GM03348 (cell line): ENCODE data around the gene NBR1.
"Not testable (repeated sequence)": the region's sequence is repeated elsewhere in the genome, so short reads cannot be mapped to it uniquely, and the experiment has no call there.

Experiments used
- DNase-seq: peaks from one replicate; pipeline ENCODE4 v3.0.0; 2012; ENCODE audit warnings: low spot score

Gene NBR1

DNA sequence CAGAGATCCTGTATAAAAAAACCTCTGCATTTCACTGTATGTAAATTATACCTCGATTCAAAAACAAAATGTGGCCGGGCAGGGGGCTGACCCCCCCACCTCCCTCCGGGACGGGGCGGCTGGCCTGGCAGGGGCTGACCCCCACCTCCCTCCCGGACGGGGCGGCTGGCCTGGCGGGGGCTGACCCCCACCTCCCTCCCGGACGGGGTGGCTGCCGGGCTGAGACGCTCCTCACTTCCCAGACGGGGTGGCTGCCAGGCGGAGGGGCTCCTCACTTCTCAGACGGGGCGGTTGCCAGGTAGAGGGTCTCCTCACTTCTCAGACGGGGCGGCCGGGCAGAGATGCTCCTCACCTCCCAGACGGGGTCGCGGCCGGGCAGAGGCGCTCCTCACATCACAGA lies 11.8 kb upstream of the NBR1 start:
- DNase-seq, result not testable (repeated sequence)

DNA sequence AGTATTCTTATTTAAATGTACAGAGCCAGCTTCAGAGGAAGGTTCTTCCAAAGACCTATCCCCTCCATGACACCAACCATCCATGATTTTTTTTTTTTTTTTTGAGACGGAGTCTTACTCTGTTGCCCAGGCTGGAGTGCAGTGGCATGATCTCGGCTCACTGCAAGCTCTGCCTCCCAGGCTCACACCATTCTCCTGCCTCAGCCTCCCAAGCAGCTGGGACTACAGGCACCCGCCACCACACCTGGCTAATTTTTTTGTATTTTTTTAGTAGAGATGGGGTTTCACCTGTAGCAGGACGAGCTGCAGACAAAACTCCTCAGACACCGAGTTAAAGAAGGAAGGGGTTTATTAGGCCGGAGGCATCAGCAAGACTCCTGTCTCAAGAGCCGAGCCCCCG lies 11.1 kb upstream of the NBR1 start:
- DNase-seq, result not testable (repeated sequence)

DNA sequence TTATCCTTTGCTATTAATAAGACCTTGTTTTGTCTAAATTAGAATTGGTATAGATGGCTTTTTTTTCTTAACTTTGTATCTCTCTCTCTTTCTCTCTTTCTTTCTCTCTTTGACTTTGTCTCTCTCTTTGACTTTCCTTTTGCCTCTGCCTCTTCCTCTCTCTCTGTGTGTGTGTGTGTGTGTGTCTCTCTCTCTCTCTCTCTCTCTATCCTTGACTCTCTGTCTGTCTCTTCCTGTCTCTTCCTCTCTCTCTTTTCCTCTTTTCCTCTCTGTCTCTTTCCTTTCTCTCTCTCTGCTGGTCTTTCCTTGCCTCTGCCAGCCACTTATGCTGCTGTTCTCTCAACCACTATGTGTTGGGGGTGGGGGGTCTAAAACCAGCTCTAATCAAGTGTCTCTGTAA lies 5.0 kb upstream of the NBR1 start:
- not testable (repeated sequence) for DNase-seq

GRCh38 chr17:43169561-43170139 lies 1.4 kb upstream of the NBR1 start:
- DNase-seq, result peak; percentile 12

DNA sequence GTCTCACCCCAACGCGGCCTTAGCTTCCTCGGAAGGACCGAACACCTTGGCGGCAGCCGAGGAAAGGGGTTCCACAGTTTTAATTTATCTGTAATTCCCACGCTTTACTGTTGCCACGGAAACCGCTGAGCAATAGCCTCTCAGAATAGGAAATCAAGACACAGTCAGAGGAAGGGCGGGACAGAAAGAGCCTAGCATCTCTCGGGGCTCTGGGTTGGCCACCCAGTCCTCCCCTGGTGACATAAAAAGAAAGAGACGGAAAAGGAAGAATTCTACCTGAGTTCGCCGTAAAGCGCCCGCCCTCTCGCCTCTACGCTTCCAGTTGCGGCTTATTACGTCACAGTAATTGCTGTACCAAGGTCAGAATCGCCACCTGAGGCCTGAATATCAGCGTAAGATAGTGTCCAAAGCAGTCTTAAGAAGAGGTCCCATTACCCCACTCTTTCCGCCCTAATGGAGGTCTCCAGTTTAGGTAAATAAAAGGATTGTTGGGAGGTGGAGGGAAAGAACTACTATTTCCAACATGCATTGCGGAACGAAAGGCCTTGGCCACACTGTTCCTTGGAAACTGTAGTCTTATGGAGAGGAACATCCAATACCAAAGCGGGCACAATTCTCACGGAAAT lies 761 bp upstream of the NBR1 start:
- peak; percentile 94 for DNase-seq

- peak; percentile 64 for DNase-seq
Measured at GRCh38 chr17:43171586-43172487, 823 bp downstream of the NBR1 start.

DNA sequence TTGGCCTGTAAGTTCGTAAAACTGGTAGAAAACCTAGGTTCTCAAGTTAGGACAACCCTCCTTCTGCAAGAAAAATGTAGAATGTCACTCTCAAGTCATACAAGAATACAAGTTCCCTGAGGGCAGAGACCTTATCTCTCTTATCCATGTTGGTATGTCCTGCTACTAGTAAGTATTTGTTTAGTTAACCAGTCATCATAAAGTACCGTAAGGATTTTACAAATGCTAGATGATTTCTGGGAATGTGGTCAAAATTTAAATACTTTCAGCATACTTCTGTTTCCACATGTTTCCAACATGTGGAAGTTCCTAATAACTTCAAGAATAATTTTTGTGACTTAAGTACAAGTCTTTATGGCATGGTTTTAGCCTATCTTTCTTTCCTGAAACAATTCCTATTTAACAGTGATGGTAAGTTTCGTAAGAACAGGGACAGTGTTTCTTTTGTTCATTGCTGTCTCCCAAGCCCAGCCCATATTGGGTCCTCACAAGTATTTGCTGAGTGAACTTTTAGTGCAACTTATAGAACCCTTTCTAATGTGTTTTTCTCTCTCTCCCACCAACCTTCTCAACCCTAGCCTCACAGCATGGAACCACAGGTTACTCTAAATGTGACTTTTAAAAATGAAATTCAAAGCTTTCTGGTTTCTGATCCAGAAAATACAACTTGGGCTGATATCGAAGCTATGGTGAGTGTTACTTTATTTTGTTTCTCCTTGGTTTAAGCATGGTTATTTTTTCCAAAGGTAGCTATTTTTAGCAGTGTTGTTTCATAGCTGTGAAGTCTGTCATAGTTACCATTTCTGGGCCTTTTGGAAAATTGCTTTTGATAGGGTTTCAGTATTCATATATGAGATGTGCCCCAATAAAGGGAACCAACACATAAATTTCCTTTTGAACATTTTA lies 4.5 kb downstream of the NBR1 start:
- peak; percentile 62 for DNase-seq

DNA sequence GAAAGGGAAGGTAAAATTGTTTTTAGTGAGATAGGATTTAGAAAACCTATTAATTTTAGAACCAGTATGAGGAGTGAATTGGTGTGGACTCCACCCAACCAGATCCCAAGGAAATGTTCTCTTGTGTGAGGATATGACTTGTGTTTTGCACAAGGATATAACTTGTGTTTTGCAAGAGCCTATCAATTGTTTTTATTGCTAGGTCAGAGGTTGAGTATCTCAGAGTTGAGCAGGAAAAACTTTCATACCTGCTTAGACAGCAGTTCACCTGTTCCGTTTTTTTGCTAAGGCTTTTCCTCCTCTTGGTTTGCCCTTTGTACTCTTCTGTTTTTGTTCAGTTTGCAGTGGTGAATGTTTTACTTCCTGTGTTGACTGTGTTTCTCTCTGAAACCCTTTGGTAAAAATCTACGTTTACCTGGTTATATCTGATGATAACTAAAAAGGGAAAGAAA lies 5.1 kb downstream of the NBR1 start:
- DNase-seq, result no peak

DNA sequence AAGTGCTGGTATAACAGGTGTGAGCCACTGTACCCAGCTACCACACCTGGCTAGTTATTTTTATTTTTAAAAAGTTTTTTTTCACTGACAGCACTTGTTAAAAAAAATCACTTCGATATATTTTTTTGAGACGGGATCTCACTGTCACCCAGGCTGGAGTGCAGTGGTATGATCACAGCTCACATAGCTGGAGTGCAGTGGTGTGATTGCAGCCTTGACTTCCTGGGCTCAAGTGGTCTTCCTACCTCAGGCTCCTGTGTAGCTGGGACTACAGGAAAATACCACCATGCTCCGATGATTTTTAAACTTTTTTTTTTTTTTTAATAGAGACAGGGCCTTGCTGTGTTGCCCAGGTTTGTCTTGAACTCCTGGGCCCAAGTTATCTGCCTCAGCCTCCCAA lies 12.9 kb downstream of the NBR1 start:
- no peak for DNase-seq

- not testable (repeated sequence) for DNase-seq
Measured at GRCh38 chr17:43186656-43187055, 15.6 kb downstream of the NBR1 start.

GRCh38 chr17:43193251-43193650 lies 22.2 kb downstream of the NBR1 start:
- DNase-seq, result no peak

GRCh38 chr17:43199633-43200032 lies 28.6 kb downstream of the NBR1 start:
- DNase-seq, result no peak

DNA sequence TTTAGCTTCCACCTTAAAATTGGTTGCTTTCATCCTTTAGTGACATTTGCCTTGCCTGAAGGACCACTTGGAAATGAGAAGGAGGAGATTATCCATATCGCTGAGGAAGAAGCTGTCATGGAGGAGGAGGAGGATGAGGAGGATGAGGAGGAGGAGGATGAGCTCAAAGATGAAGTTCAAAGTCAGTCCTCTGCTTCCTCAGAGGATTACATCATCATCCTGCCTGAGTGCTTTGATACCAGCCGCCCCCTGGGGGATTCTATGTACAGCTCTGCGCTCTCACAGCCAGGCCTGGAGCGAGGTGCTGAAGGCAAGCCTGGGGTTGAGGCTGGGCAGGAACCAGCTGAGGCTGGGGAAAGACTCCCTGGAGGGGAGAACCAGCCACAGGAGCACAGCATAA lies 29.1 kb downstream of the NBR1 start:
- DNase-seq, result no peak

GRCh38 chr17:43203013-43203412 lies 32.0 kb downstream of the NBR1 start:
- not testable (repeated sequence) for DNase-seq

- DNase-seq, result no peak
Measured at GRCh38 chr17:43210576-43210975, 39.6 kb downstream of the NBR1 start.

- DNase-seq, result no peak
Measured at GRCh38 chr17:43211123-43211479, 40.1 kb downstream of the NBR1 start.

DNA sequence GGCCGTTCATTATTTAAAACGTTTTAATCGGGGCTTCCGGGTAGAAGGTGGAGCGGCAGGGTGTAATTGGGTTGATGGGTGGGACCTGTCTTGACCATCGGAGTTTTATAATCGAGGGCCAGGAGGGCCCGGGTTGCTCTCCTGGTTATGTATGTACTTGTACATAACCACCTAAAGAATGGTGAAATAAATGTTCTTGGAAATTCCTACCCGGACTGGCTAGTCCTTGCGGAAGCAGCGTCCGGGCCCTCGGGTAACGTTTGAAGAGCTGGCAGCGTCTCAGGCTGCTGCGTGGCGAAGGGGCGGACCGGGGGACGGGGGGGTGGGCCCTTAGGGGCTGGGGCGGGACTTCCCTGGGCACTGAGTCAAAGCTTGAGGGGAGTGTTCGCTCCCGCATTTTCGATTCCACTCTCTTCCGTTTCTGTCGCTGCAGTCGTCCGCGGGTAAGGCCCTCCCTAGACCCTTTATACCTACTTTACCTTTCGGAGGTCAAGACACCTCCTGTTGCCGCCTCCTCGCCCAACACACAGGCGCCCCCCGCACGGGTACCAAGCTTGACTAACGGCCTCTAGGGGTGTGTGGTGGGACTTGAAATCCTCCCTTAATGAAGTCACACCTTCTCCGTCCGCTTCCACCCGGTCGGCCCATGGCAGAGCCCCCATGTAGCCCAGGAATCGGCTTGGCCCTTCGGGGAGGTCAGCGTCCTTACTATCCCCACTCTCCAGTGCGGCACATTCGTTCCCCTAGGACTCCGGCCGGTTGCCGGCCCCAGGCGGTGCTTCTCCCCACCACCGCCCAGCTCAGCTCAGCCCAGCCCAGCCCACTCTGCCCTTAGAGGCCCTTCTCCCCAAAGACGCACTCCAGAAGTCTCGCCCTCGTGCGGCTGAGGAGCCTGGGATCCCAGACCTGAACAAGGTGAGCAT lies 40.7 kb downstream of the NBR1 start, which contains the start of gene TMEM106A:
TSS of gene TMEM106A (plus strand) at position 396 of the 923 bp plus-strand sequence. CDS start 1,167 bp downstream, outside the sequence.
- DNase-seq, result peak; percentile 98

DNA sequence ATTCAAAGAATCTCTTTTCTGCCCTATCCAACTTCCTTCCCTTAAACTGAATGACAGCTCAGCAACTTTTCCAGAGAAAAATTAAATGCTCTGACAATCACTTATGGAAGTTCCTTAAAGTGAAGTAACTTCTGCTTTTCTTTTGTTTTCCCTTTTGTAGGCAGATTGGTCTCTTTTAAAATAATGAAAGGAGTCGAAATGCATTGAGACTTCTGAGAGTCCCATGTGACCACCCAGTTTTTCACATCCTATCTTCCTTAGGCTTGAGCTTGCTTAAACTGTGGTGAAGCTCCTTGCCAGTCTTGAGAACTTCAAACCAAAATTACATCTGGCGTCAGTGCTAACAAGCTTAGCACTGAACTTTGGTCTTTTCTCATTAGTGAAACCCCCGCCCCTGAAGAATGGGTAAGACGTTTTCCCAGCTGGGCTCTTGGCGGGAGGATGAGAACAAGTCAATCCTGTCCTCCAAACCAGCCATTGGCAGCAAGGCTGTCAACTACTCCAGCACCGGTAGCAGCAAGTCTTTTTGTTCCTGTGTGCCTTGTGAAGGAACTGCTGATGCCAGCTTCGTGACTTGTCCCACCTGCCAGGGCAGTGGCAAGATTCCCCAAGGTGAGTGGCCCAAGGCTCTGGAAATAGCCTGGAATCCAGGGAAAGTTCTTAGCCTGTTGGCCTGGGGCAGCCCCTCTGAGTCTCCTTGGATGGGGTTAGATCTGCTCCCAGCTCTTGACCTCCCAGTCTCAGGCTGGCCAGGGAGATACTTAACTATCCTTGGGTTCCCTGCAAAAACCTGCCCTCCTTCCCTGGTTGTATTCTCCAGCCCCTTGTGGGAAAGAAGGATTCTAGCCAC lies 41.9 kb downstream of the NBR1 start:
- DNase-seq, result peak; percentile 15

DNA sequence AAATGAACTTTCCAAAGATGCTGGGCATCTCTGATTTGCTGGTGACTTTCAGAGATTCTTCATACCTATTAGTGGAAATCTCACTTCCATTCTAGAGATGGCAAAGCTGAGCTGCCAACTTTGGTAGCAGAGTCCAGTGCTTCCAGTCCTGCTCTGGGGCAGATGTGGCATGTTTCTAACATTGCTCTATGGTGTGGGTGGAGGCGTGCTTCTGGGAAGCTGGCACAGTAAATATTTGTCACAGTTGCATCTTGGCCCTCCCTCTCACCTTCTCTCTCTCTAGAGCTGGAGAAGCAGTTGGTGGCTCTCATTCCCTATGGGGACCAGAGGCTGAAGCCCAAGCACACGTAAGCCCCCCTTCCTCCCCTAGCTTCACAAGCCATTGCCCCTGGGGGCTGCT lies 42.5 kb downstream of the NBR1 start:
- DNase-seq, result no peak

DNA sequence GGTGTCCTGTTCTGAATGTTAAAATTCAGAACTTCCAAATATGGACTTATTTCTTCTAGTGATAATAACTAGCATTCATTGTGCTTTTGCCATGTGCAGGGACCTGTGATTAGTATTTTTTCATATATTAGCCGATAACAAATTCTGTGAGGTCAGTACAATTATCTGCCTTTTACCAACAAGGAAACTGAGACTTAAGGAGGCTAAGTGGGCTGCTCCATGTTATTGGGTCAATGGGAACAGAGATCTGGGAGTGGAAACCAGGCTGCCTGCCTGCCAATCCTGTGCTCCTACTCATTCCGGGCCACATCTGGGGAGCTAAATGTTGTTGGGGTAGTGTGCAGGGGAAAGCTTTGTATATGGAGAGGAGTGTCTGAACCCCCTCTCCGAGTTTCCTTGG lies 44.3 kb downstream of the NBR1 start:
- no peak for DNase-seq
